NT2/D1 (cell line): ENCODE measurements around the gene CRISPLD2.

ENCODE experiments used
- SUZ12 ChIP-seq: IDR thresholded peaks from 2 replicates; pipeline ENCODE4 v1.6.1; 2011; ENCODE audit not compliant: insufficient read length, insufficient read depth; ENCODE audit errors: extremely low read depth
- YY1 ChIP-seq: IDR thresholded peaks from 2 replicates; pipeline ENCODE4 v1.6.1; 2011; ENCODE audit not compliant: insufficient read length, insufficient read depth
- ZNF274 ChIP-seq: IDR thresholded peaks from 2 replicates; pipeline ENCODE4 v1.6.1; 2011; ENCODE audit warnings: mild to moderate bottlenecking, low read depth, low read length

- TF ChIP-seq YY1, result no peak
- no peak for TF ChIP-seq ZNF274
- no peak for TF ChIP-seq SUZ12
Measured at GRCh38 chr16:84864326-84864955, 44.7 kb downstream of the CRISPLD2 start.
